Thoracic aorta (tissue), 2 donors: ENCODE measurements around the gene EPN3. TPM values are rescaled to one million over a fixed set of nuclear protein-coding genes. Genes with fewer than 3 reads are reported as not detected.

Source experiments
- ATAC-seq: fragments of 150-250 bp; one replicate; pipeline ENCODE4 v1.8.0; 2017; ENCODE audit warnings: low read depth; ENCODE audit not compliant: insufficient number of reproducible peaks, low FRiP score
- DNase-seq: peaks from one replicate; pipeline ENCODE4 v3.0.0-alpha.2; 2020; ENCODE audit warnings: low spot score
- H3K27ac ChIP-seq, 2 donors: fragments of 200-600 bp; sonication (generic); 1 replicate in 1 of 2; 2 replicates in 1 of 2; pipeline ENCODE4 v1.5.1; 2016; ENCODE audit warnings: mild to moderate bottlenecking in 2 of 2, moderate library complexity in 2 of 2
- H3K27me3 ChIP-seq: fragments of 200-600 bp; sonication (generic); replicated peaks from 2 replicates; pipeline ENCODE4 v1.6.0; 2016; ENCODE audit warnings: mild to moderate bottlenecking; ENCODE audit not compliant: insufficient read depth
- H3K36me3 ChIP-seq: fragments of 200-600 bp; sonication (generic); one replicate; pipeline ENCODE4 v1.5.1; 2016
- H3K4me1 ChIP-seq, 2 donors: fragments of 200-600 bp; sonication (generic); 1 replicate in 1 of 2; 2 replicates in 1 of 2; pipeline versions ENCODE4 v1.5.1 to v1.6.0; 2016; ENCODE audit warnings: low read depth in 2 of 2, mild to moderate bottlenecking in 1 of 2; ENCODE audit not compliant: control insufficient read depth in 1 of 2
- H3K4me3 ChIP-seq: fragments of 200-600 bp; sonication (generic); 2 replicates; pipeline ENCODE4 v1.5.1; 2016; ENCODE audit warnings: mild to moderate bottlenecking
- H3K9me3 ChIP-seq: fragments of 200-600 bp; sonication (generic); 2 replicates; pipeline ENCODE4 v1.5.1; 2016
- CTCF ChIP-seq: fragments of 200-600 bp; sonication (generic); IDR thresholded peaks from one replicate; pipeline ENCODE4 v1.5.1; 2019; ENCODE audit warnings: antibody characterized with exemption
- total RNA-seq, 2 donors: library from RNA; depleted of rRNA; stranded (reverse); fragments of >200 nt; gene quantifications; one replicate each; pipeline versions ENCODE4 v1.1.0 to v1.2.3, GENCODE V29; 2016

Gene EPN3
- total RNA-seq, 2 donors from 2014 or later: 1.4 TPM; not detected in 1

GRCh38 chr17:50560931-50561745, 28.6 kb downstream of the EPN3 start:
- Histone ChIP-seq H3K27ac (no peak overlapping the region), H3K36me3 (no peaks in the 10 kb centered on the region), H3K4me3 (peak overlapping the region; percentile 75), H3K27me3 (peaks cover 5% of the 10 kb centered on the region), H3K4me1 (peaks cover 27 to 50% of the 10 kb centered on the region in 2 donors), H3K9me3 (no peaks in the 10 kb centered on the region)
- ATAC-seq: no peak
- no peak for TF ChIP-seq CTCF
- DNase-seq: no peak

- Histone ChIP-seq H3K27me3 (peaks cover 5% of the 10 kb centered on the region), H3K9me3 (no peaks in the 10 kb centered on the region), H3K4me1 (peaks cover 27 to 50% of the 10 kb centered on the region in 2 donors), H3K27ac (no peak overlapping the region), H3K4me3 (peak overlapping the region; percentile 75), H3K36me3 (no peaks in the 10 kb centered on the region)
- ATAC-seq (no peak), DNase-seq (no peak)
- TF ChIP-seq CTCF: no peak
Measured at GRCh38 chr17:50561746-50562141, 29.2 kb downstream of the EPN3 start.

DNA sequence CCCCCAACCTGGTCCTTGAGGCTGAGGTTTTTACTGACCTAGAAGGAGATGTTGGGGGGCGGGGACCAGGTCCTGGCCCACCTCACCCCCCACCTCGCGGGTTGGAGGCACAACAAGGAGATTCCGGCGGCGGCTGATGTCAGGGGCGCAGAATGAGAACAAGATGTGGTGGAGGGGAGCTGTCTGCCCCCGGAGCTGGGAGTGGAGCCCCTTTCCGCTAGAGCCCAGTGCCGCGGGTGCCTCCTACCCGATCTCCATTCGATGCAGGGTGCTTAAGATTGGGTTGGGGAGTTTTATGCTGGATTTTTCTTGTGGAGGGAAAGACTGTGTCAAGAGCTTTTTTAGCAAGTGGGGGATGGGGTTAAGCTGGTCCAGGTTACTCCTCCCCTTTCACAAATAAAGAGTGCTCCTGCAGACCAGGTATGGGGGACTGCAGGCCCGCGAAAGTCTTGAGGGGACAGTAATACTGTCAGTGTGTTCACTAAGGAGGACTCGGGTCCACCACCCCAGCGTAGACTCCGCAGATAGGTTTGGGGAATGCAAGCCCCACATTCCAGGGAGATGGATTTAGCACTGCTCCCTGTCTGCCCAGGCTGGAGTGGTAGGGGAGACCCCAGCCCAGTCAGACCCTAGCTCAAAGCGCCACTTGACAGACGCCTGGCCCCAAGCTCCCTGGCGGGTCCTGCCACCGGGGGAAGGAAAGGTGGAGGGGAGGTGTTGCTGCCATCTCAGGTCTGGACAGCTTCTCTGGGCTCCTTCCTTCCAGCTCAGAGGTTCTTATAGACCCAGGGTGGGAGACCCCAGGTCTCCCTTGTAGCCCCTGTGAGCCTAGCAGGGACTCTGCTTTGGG, 29.9 kb downstream of the EPN3 start:
- DNase-seq (no peak), ATAC-seq (no peak)
- TF ChIP-seq CTCF: no peak
- Histone ChIP-seq H3K9me3 (no peaks in the 10 kb centered on the region), H3K36me3 (no peaks in the 10 kb centered on the region), H3K27ac (no peak overlapping the region), H3K27me3 (peaks cover 5% of the 10 kb centered on the region), H3K4me1 (peaks cover 27 to 50% of the 10 kb centered on the region in 2 donors), H3K4me3 (no peak overlapping the region)

DNA sequence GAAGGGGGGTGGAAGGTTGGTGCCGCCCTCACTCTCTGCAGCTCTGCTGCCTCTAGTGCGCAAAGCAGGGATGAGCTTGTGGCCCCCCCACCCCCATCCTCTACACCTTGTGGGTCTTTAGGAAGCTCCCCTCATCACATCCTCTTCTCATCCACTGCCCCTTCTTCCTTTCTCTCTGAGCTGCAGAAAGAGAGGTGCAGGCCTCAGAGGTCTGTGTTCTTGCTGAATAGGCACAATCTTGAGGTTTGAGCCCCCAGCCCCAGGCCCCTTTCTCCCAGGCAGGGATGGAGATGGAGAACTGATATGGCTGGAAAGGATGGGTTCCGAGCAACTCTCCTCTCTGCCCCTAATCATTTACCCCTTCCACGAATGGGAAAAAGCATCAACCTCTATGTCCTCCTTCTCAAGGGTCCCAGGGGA, 30.6 kb downstream of the EPN3 start:
- ATAC-seq (no peak), DNase-seq (no peak)
- peaks cover 27 to 50% of the 10 kb centered on the region in 2 donors for H3K4me1 ChIP-seq
- H3K9me3 ChIP-seq: no peaks in the 10 kb centered on the region
- TF ChIP-seq CTCF: no peak
- H3K36me3 ChIP-seq: no peaks in the 10 kb centered on the region
- H3K27me3 ChIP-seq: peaks cover 5% of the 10 kb centered on the region
- H3K27ac ChIP-seq: no peak overlapping the region
- no peak overlapping the region for H3K4me3 ChIP-seq

- Histone ChIP-seq H3K27me3 (peaks cover 5% of the 10 kb centered on the region), H3K9me3 (no peaks in the 10 kb centered on the region), H3K36me3 (no peaks in the 10 kb centered on the region), H3K4me3 (peak overlapping the region; percentile 63), H3K27ac (peak overlapping the region; percentile 42 to 61), H3K4me1 (peaks cover 14 to 35% of the 10 kb centered on the region in 2 donors)
- no peak for TF ChIP-seq CTCF
- DNase-seq (peak; percentile 61), ATAC-seq (peak; percentile 9)
Measured at GRCh38 chr17:50564916-50565315, 32.4 kb downstream of the EPN3 start.
